ENCODE data around the gene MAD1L1.
"Not testable (repeated sequence)": the region's sequence is repeated elsewhere in the genome, so short reads cannot be mapped to it uniquely, and the experiment has no call there.

Gene MAD1L1

GRCh38 chr7:2066251-2066919, 166.4 kb downstream of the MAD1L1 start:
- no peak for DNase-seq (ENCODE audit: low spot score)

DNA sequence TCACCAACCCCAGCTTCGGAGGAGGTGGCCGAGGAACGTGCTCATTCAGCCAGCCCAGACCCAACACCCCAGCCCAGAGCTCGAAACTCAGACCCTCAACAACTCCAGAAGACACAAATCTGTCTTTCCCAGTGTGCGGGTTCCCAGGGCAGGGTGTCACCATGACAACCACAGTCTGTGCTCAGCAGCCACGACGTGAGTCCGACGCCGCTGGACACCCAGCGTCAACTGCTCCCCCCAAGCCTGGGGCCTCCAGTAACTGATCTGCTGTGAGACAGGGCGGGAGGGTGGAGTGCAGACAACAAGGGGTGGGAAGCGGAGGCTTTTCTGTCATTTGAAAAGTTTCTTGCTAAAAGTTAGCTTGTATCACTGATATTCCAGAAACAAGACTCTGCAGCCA, 167.2 kb downstream of the MAD1L1 start:
- no peak for DNase-seq (ENCODE audit: low spot score)

DNA sequence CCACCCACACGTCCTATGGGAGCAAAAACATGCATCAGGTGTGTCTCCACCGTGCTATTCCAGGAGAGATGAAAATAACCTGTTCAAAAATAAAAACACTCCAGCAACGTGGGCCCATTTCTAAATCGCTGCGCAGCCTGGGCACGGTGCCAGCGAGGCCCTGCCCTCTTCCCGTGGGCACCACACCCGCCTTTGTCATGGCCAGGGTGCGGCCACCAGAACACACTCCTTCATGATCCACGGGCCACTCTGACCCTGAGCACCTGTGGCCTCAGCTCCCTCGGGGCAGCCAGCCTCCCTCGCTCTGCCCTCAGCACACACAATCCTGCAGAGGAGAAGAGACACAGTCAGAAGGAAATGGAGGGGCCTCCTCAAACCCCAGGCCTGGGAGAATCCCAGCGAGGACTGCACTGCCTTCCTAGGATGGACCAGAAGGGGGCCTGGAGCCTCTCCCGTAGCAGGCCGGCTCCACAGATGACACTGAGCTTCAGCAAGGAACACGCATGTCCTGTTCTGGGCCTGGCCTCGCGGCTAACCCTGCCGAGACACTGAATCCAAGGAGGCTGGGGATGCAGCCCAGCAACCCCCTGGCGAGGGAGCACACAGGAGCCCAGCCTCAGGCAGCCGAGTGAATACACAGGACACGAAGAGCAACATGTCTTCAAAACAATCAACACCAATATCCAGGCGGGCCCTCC, 169.0 kb downstream of the MAD1L1 start:
- DNase-seq (ENCODE audit: low spot score): no peak

- no peak for DNase-seq (ENCODE audit: low spot score)
Measured at GRCh38 chr7:2062648-2063047, 170.1 kb downstream of the MAD1L1 start.

- DNase-seq (ENCODE audit: low spot score): no peak
Measured at GRCh38 chr7:2060701-2061100, 172.0 kb downstream of the MAD1L1 start.

DNA sequence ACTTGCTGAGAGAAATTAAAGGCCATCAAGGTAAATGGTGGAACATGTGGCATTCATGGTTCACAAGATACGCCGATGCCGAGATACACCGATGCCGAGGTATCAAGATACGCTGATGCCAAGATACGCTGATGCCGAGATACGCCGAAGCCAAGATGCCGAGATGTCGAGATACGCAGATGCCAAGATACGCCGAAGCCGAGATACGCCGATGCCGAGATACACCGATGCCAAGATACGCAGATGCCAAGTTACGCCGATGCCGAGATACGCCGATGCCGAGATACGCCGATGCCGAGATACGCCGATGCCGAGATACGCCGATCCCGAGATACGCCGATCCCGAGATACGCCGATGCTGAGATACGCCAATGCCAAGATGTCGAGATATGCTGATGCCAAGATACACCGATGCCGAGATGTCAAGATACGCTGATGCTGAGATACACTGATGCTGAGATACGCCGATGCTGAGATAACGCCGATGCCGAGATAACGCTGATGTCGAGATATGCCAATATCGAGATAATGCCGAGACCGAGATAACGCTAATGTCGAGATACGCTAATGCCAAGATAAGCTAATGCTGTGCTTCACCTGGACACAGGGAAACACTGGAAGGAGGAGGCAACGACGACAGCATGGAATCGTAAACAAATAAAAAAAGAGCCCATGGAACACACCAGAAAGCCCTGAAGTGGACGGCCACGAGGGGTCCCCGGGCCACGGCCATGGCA, 172.6 kb downstream of the MAD1L1 start:
- DNase-seq (ENCODE audit: low spot score): no peak

DNA sequence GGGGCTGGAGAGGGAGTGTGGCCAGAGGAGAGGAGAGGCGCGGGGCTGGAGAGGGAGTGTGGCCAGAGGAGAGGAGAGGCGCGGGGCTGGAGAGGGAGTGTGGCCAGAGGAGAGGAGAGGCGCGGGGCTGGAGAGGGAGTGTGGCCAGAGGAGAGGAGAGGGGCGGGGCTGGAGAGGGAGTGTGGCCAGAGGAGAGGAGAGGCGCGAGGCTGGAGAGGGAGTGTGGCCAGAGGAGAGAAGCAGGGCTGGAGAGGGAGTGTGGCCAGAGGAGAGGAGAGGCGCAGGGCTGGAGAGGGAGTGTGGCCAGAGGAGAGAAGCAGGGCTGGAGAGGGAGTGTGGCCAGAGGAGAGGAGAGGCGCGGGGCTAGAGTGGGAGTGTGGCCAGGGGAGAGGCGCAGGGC, 174.5 kb downstream of the MAD1L1 start:
- DNase-seq (ENCODE audit: low spot score): not testable (repeated sequence)

DNA sequence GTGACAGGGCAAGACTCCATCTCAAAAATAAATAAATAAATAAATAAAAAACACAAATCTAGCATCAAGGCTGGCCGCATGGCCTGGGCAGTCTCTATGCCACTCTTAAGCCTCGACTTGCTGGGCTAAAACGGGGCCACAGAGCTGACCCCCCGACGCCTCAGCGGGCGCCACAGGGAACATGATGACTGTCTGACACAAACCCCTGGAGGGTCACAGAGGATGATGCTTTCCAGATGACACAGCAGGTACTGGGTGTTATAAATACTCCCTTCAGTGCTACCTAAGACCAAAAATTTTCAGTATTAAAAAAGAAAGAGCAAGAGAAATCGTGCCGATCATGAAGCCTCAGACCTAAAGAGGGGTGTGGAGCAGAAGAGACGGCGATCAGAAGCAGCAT, 176.8 kb downstream of the MAD1L1 start:
- no peak for DNase-seq (ENCODE audit: low spot score)

- no peak for DNase-seq (ENCODE audit: low spot score)
Measured at GRCh38 chr7:2054927-2055326, 177.8 kb downstream of the MAD1L1 start.

DNA sequence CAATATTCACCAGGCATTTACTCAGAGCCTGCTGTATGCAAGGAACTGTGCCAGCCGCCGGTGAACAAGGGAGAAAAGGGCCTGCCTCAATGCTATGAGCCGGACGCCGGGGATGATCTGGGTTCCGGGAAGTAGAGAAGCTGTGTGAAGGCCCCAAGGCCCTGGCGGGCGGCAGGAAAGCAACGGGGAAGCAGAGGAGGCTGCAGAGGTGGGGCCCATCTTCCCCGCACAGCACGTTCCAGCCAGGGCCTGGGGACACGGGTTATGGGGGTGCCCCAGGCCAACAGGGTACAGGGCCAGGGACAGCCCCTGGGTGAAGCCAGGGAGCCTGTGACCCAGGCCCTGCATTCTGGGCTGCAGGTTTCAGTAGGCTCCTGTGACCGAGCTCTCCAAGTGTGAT, 179.3 kb downstream of the MAD1L1 start:
- DNase-seq (ENCODE audit: low spot score): no peak

GRCh38 chr7:2052657-2053048, 180.1 kb downstream of the MAD1L1 start:
- no peak for DNase-seq (ENCODE audit: low spot score)

DNA sequence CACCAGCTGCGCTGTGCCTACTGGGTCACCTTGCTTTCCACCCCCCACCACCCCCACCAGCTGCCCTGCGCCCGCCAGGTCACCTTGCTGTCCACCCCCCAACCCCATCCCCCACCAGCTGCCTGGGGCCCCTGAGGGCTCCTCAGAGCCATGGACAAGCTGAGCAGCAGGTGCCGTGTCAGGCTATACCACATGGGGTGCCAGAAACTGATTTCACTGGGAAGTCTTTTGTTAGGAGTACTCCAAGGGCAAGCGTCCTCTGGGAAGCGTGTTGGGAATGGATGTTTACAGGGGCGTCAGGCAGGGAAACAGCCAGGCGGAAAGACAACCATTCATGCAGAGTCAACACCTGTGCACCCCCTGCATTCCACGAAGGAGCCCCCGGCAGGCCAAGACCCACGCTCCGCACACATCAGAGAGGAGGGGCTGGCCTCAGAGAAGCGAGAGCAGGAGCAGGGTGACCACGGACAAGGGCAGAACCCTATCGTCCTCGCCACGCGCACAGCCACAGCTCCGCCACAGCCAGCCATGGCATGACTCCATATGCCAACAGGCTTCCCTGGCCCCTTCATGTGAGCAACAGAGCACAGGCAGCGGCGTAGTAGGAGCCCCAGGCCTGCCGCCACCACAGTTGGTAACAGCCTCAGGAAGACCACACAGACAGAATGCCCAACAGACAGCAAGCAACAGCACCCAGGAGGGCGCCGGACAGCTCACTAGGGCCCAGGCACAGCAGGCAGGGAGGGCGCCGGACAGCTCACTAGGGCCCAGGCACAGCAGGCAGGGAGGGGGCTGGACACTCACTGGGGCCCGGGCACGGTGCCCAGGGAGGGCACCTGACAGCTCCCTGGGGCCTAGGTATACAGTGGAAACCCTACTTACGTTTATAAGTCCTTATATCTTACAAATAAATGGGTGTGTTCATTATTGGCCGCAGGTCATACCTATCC, 180.8 kb downstream of the MAD1L1 start:
- no peak for DNase-seq (ENCODE audit: low spot score)

DNA sequence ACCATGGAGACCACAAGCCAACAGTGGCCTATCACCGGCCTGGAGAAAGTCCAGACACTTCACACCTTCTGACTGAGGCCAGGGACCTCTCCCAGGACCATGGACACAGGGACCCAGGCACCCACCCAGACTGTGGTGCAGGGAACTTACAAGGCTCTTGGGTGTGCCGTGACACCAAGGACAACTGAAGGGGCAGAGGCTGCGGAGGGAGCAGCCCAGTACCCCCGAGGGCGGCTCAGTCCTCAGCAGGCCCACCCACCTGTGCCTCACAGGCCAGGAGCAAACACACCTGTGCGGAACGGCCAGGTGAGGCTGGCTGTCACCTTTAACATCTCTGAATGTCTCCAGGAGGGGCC, 182.3 kb downstream of the MAD1L1 start:
- no peak for DNase-seq (ENCODE audit: low spot score)

- DNase-seq (ENCODE audit: low spot score): no peak
Measured at GRCh38 chr7:2049782-2050510, 182.8 kb downstream of the MAD1L1 start.

GRCh38 chr7:2049111-2049781, 183.5 kb downstream of the MAD1L1 start:
- DNase-seq (ENCODE audit: low spot score): no peak

GRCh38 chr7:2048531-2048930, 184.2 kb downstream of the MAD1L1 start:
- DNase-seq (ENCODE audit: low spot score): no peak

GRCh38 chr7:2048006-2048405, 184.7 kb downstream of the MAD1L1 start:
- DNase-seq (ENCODE audit: low spot score): no peak

DNA sequence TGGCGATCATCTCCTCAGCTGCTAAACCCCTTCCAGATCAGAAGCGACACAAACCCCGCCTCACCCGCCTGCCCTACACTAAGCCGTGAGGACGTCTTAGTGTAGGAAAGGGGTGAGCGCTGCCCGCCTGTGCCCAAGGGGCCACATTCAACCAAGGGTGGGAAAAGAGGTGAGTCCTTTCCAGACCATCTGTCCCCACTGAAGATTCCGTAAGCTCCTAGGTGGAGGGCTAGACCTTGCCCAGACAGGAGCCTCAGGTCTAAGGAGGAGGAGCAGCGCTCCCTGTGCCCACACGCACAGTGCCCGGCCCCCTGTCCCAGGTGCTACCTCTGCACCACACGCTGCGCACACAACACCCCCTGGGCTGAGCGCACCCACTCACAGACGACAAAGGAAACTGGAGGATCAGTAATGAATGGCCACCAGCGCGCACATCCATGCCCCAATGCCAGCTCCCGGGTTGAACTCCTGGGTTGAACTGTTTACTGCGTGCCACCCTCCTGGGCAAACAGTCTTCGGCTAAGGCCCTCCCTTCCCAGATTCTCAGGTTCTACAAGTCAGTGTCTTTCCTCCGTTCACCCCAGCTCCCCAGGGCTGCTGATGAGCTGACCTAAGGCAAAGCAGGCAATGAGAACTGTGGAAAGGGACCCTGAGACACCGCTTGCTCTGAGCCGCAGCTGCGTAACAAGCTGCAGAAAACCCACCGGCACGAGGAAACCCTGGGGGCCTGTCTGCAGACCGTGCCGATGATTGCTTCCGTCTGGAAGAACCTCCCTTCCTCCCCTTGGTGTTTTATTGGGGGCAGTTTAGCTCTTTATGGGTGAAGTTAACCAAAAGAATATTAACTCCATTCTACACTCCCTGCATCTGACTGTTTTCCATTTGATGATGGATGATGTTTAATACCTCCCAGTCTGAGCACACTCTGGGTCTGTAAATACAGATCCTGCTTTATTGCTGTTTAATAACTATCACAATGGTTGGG, 185.9 kb downstream of the MAD1L1 start:
- no peak for DNase-seq (ENCODE audit: low spot score)

GRCh38 chr7:2045559-2046405, 187.0 kb downstream of the MAD1L1 start:
- DNase-seq (ENCODE audit: low spot score): no peak

Measured in hematopoietic multipotent progenitor cell treated with erythropoietin and hydrocortisone succinate and interleukin-3 and kit ligand, for 15 days (in vitro differentiated cells).